Esophagus muscularis mucosa (tissue), 4 donors: Measurements from ENCODE around the gene HSP90AA1. TPM values are rescaled to one million over a fixed set of nuclear protein-coding genes. Genes with fewer than 3 reads are reported as not detected.
"Not testable (repeated sequence)": the region's sequence is repeated elsewhere in the genome, so short reads cannot be mapped to it uniquely, and the experiment has no call there.

Source experiments
- DNase-seq: peaks from one replicate; pipeline ENCODE4 v3.0.0-alpha.2; 2017; ENCODE audit errors: extremely low spot score
- H3K27ac ChIP-seq, 4 donors: fragments of 200-600 bp; sonication (generic); replicated peaks in 1 of 4; 1 replicate in 3 of 4; 2 replicates in 1 of 4; pipeline ENCODE4 v1.5.1; 2016 to 2019; ENCODE audit warnings: mild to moderate bottlenecking in 1 of 4
- H3K27me3 ChIP-seq, 4 donors: fragments of 200-600 bp; sonication (generic); one replicate each; pipeline versions ENCODE4 v1.5.1 to v1.6.0; 2016 to 2019
- H3K36me3 ChIP-seq, 4 donors: fragments of 200-600 bp; sonication (generic); one replicate each; pipeline ENCODE4 v1.5.1; 2016 to 2019
- H3K4me1 ChIP-seq, 4 donors: fragments of 200-600 bp; sonication (generic); one replicate each; pipeline ENCODE4 v1.5.1; 2016 to 2019
- H3K4me3 ChIP-seq, 4 donors: fragments of 200-600 bp; sonication (generic); 1 replicate in 2 of 4; 2 replicates in 2 of 4; pipeline ENCODE4 v1.5.1; 2016 to 2019; ENCODE audit warnings: mild to moderate bottlenecking in 4 of 4, moderate library complexity in 1 of 4
- H3K9me3 ChIP-seq, 4 donors: fragments of 200-600 bp; sonication (generic); 1 replicate in 3 of 4; 2 replicates in 1 of 4; pipeline ENCODE4 v1.5.1; 2016 to 2019
- CTCF ChIP-seq, 3 experiments: fragments of 200-600 bp in 2 of 3; fragments of 450-650 bp in 1 of 3; sonication (generic) in 2 of 3; IDR thresholded peaks; one replicate each; pipeline ENCODE4 v1.5.1; 2017 to 2019; ENCODE audit warnings: antibody characterized with exemption in 3 of 3, mild to moderate bottlenecking in 2 of 3, moderate library complexity in 1 of 3
- EP300 ChIP-seq: sonication (generic); formaldehyde crosslinking; IDR thresholded peaks from one replicate; pipeline ENCODE4 v1.6.1; 2017; ENCODE audit warnings: antibody characterized with exemption
- POLR2A ChIP-seq: fragments of 450-650 bp; IDR thresholded peaks from one replicate; pipeline ENCODE4 v1.6.1; 2017; ENCODE audit warnings: antibody characterized with exemption, moderate library complexity, mild to moderate bottlenecking, low read depth
- POLR2AphosphoS5 ChIP-seq, 2 donors: sonication (generic); formaldehyde crosslinking; IDR thresholded peaks; one replicate each; pipeline ENCODE4 v1.6.1; 2017; ENCODE audit warnings: antibody characterized with exemption in 2 of 2
- WGBS: methylation state at CpG from one replicate; pipeline ENCODE4 v1.1.5; 2018; 5-methylcytosine and 5-hydroxymethylcytosine counted together
- intact Hi-C: fragments of 100-400 bp; cut with DNase I; formaldehyde crosslinking; loops from one replicate; pipeline ENCODE4 v1.15.1; 2023
- total RNA-seq, 4 donors: library from RNA; depleted of rRNA; stranded (reverse); fragments of >200 nt; gene quantifications; one replicate each; pipeline versions ENCODE4 v1.1.0 to v1.2.1, GENCODE V29; 2016

HSP90AA1 gene
- total RNA-seq, 4 donors from 2014 or later = 256 to 605 (median 376) TPM

- TF ChIP-seq POLR2AphosphoS5 (IDR thresholded peaks at IDR 0.05) (no peak), CTCF (IDR thresholded peaks at IDR 0.05) (no peak), EP300 (no peak), POLR2A (no peak)
- H3K4me3 ChIP-seq = peak overlapping the region; percentile 90 to 94 (median 92)
- no peaks in the 10 kb centered on the region for H3K27me3 ChIP-seq
- no peak for DNase-seq
- WGBS = 7% methylated on average over 11 of the region's 11 CpGs
- H3K27ac ChIP-seq = peak overlapping the region; percentile 98 to 100 (median 100)
- intact Hi-C loops = no loop called here
- H3K4me1 ChIP-seq = peaks cover 32 to 49% (median 45%) of the 10 kb centered on the region in 4 donors
- H3K36me3 ChIP-seq = peaks cover 20 to 32% (median 29%) of the 10 kb centered on the region in 4 donors
- no peaks in the 10 kb centered on the region for H3K9me3 ChIP-seq
Observed at GRCh38 chr14:102087762-102088011, 843 bp upstream of the HSP90AA1 start.

GRCh38 chr14:102086709-102086971 is 204 bp downstream of the HSP90AA1 start:
- Histone ChIP-seq H3K9me3 (no peaks in the 10 kb centered on the region), H3K27me3 (no peaks in the 10 kb centered on the region), H3K36me3 (peaks cover 31 to 42% (median 40%) of the 10 kb centered on the region in 4 donors), H3K27ac (peak overlapping the region; percentile 98 to 100 (median 100)), H3K4me3 (peak overlapping the region; percentile 90 to 94 (median 92)), H3K4me1 (peaks cover 37 to 59% (median 54%) of the 10 kb centered on the region in 4 donors)
- no CpG with 5 or more reads among the region's 32 CpGs for WGBS
- TF ChIP-seq POLR2A (no peak), EP300 (no peak), CTCF (IDR thresholded peaks at IDR 0.05) (no peak), POLR2AphosphoS5 (IDR thresholded peaks at IDR 0.05) (no peak)
- intact Hi-C loops = no loop called here
- no peak for DNase-seq

- Histone ChIP-seq H3K27ac (peak overlapping the region; percentile 98 to 100 (median 100)), H3K4me1 (peaks cover 37 to 63% (median 58%) of the 10 kb centered on the region in 4 donors), H3K9me3 (no peaks in the 10 kb centered on the region), H3K36me3 (peaks cover 36 to 47% (median 45%) of the 10 kb centered on the region in 4 donors), H3K27me3 (no peaks in the 10 kb centered on the region), H3K4me3 (peak overlapping the region; percentile 90 to 94 (median 92))
- DNase-seq = no peak
- 5% methylated on average over 24 of the region's 49 CpGs for WGBS
- intact Hi-C loops = no loop called here
- peak in 1 of 2 donors; percentile 42 for TF ChIP-seq POLR2AphosphoS5 (IDR thresholded peaks at IDR 0.05)
- no peak for TF ChIP-seq POLR2A
Observed at GRCh38 chr14:102085948-102086708, 716 bp downstream of the HSP90AA1 start.

GRCh38 chr14:102085488-102085887 is 1.4 kb downstream of the HSP90AA1 start:
- H3K4me1 ChIP-seq = peaks cover 37 to 63% (median 59%) of the 10 kb centered on the region in 4 donors
- no peak for TF ChIP-seq CTCF (IDR thresholded peaks at IDR 0.05)
- TF ChIP-seq POLR2AphosphoS5 (IDR thresholded peaks at IDR 0.05) = no peak
- no peak for TF ChIP-seq EP300
- no peak for TF ChIP-seq POLR2A
- peaks cover 42 to 54% (median 51%) of the 10 kb centered on the region in 4 donors for H3K36me3 ChIP-seq
- no peak for DNase-seq
- no peaks in the 10 kb centered on the region for H3K27me3 ChIP-seq
- H3K27ac ChIP-seq = peak overlapping the region; percentile 98 to 100 (median 100)
- no peaks in the 10 kb centered on the region for H3K9me3 ChIP-seq
- intact Hi-C loops = no loop called here
- peak overlapping the region; percentile 90 to 94 (median 92) for H3K4me3 ChIP-seq
- WGBS = 38% methylated on average over 10 of the region's 10 CpGs

- peak overlapping the region in 2 of 4 donors; percentile 100 for H3K27ac ChIP-seq
- peak overlapping the region in 2 of 4 donors; percentile 93 to 94 for H3K4me3 ChIP-seq
- H3K4me1 ChIP-seq = peaks cover 37 to 63% (median 59%) of the 10 kb centered on the region in 4 donors
- no peak for DNase-seq
- no peaks in the 10 kb centered on the region for H3K9me3 ChIP-seq
- intact Hi-C loops = no loop called here
- no peaks in the 10 kb centered on the region for H3K27me3 ChIP-seq
- 80% methylated on average over 6 of the region's 6 CpGs for WGBS
- no peak for TF ChIP-seq POLR2A
- no peak for TF ChIP-seq POLR2AphosphoS5 (IDR thresholded peaks at IDR 0.05)
- no peak for TF ChIP-seq CTCF (IDR thresholded peaks at IDR 0.05)
- TF ChIP-seq EP300 = no peak
- H3K36me3 ChIP-seq = peaks cover 48 to 59% (median 57%) of the 10 kb centered on the region in 4 donors
Observed at GRCh38 chr14:102084931-102085330, 1.9 kb downstream of the HSP90AA1 start.

- H3K27me3 ChIP-seq, H3K4me3 ChIP-seq, DNase-seq, H3K9me3 ChIP-seq, intact Hi-C loops: not testable (repeated sequence)
- Histone ChIP-seq H3K27ac (peak overlapping the region in 1 of 4 donors; percentile 100), H3K4me1 (peaks cover 37 to 63% (median 59%) of the 10 kb centered on the region in 4 donors), H3K36me3 (peaks cover 52 to 63% (median 61%) of the 10 kb centered on the region in 4 donors)
- WGBS = 90% methylated on average over 5 of the region's 5 CpGs
Observed at GRCh38 chr14:102084522-102084921, 2.3 kb downstream of the HSP90AA1 start.
